K562 (cell line): Measurements from ENCODE around the gene MALSU1. TPM values are rescaled to one million over a fixed set of nuclear protein-coding genes. Genes with fewer than 3 reads are reported as not detected.

ENCODE experiments used
- ATAC-seq: fragments of 200-7000 bp; cut with Tn5 transposase; 3 replicates; pipeline ENCODE4 v1.9.1; 2020; ENCODE audit warnings: moderate library complexity
- BruUV-seq: library from RNA; stranded (reverse); fragments of 400-500 nt; replicated peaks from 2 replicates; lab custom pipeline; 2021; lab: Mats Ljungman, UMichigan
- CTCF ChIA-PET: fragments of 300-600 bp; formaldehyde crosslinking; extraction: SDS; loops from one replicate; lab custom pipeline; 2021; ENCODE audit warnings: low intra/inter-chr PET ratio; lab: Yijun Ruan, JAX
- POLR2A ChIA-PET: fragments of 300-600, 350-650 bp; sonication (Branson Sonifier 250); formaldehyde crosslinking; extraction: SDS; loops from one replicate; lab custom pipeline; 2021; ENCODE audit warnings: antibody characterized with exemption, inconsistent platforms; lab: Yijun Ruan, JAX
- DNase-seq, 4 experiments: peaks; one replicate each; pipeline versions ENCODE4 v3.0.0 to v3.0.0-alpha.2; 2011 to 2018; ENCODE audit warnings: low spot score in 3 of 4, mixed read lengths in 3 of 4; ENCODE audit errors: extremely low read depth in 1 of 4
- FAIRE-seq: peaks from 2 replicates; lab custom pipeline; 2011; peaks lifted over from hg19 to GRCh38; lab: Jason Lieb, UNC
- H2AFZ ChIP-seq: 2 replicates; pipeline ENCODE4 v1.6.0; 2011; ENCODE audit warnings: low read depth, low read length, control low read depth, inconsistent platforms
- H3K27ac ChIP-seq: fragments of 200-600 bp; 3 replicates; pipeline ENCODE4 v1.8.0; 2011; ENCODE audit warnings: low read depth, mild to moderate bottlenecking, control low read depth, inconsistent platforms, low read length, moderate library complexity, mixed read lengths; ENCODE audit errors: extremely low read depth
- H3K27me3 ChIP-seq, 2 experiments: fragments of 300-600 bp in 1 of 2; 2 replicates in 1 of 2; 3 replicates in 1 of 2; pipeline versions ENCODE4 v1.6.0 to v1.8.0; 2011; ENCODE audit warnings: inconsistent platforms in 2 of 2, low read length in 2 of 2, mild to moderate bottlenecking in 1 of 2, mixed read lengths in 1 of 2, moderate library complexity in 1 of 2; ENCODE audit not compliant: control insufficient read depth in 2 of 2, insufficient read depth in 2 of 2
- H3K36me3 ChIP-seq: fragments of 300-600 bp; 3 replicates; pipeline ENCODE4 v1.8.0; 2011; ENCODE audit warnings: mild to moderate bottlenecking, low read length, inconsistent platforms; ENCODE audit not compliant: control insufficient read depth, insufficient read depth
- H3K4me1 ChIP-seq, 2 experiments: fragments of 200-600 bp in 1 of 2; replicated peaks in 1 of 2; 2 replicates in 1 of 2; 3 replicates in 1 of 2; pipeline versions ENCODE4 v1.5.1 to v1.8.0; 2011; ENCODE audit warnings: inconsistent platforms in 2 of 2, low read length in 2 of 2, mild to moderate bottlenecking in 1 of 2, mixed read lengths in 1 of 2, moderate library complexity in 1 of 2; ENCODE audit not compliant: control insufficient read depth in 2 of 2, insufficient read depth in 2 of 2
- H3K4me2 ChIP-seq: 2 replicates; pipeline ENCODE4 v1.6.1; 2011; ENCODE audit warnings: low read length, control low read depth, inconsistent platforms, mixed read lengths; ENCODE audit not compliant: insufficient read depth
- H3K4me3 ChIP-seq: fragments of 200-600 bp; sonication (generic), shearing (Covaris generic); 2 replicates; pipeline ENCODE4 v1.5.1; 2016; ENCODE audit warnings: control low read depth, inconsistent platforms
- H3K79me2 ChIP-seq: fragments of 200-600 bp; 3 replicates; pipeline ENCODE4 v1.8.0; 2011; ENCODE audit warnings: low read length, inconsistent platforms; ENCODE audit not compliant: control insufficient read depth, insufficient read depth
- H3K9ac ChIP-seq, 2 experiments: 2 replicates each; pipeline versions ENCODE4 v1.6.0 to v1.6.1; 2011; ENCODE audit warnings: low read depth in 2 of 2, low read length in 2 of 2, control low read depth in 1 of 2, inconsistent platforms in 1 of 2, mild to moderate bottlenecking in 1 of 2, mixed read lengths in 1 of 2; ENCODE audit not compliant: insufficient read depth in 1 of 2
- H3K9me1 ChIP-seq: one replicate; pipeline ENCODE4 v1.6.0; 2011; ENCODE audit warnings: inconsistent platforms, mild to moderate bottlenecking, low read length, moderate library complexity; ENCODE audit not compliant: control insufficient read depth, insufficient read depth
- H3K9me3 ChIP-seq: replicated peaks from 2 replicates; pipeline ENCODE4 v1.5.1; 2011; ENCODE audit warnings: low read depth, low read length, inconsistent platforms; ENCODE audit not compliant: control insufficient read depth, insufficient read depth
- H4K20me1 ChIP-seq: replicated peaks from 2 replicates; pipeline ENCODE4 v1.6.1; 2011; ENCODE audit warnings: low read length, inconsistent platforms, mixed read lengths; ENCODE audit not compliant: control insufficient read depth, insufficient read depth
- BHLHE40 ChIP-seq: IDR thresholded peaks from 2 replicates; pipeline ENCODE4 v1.6.1; 2011; ENCODE audit warnings: low read length, improper control_type of control experiment
- CHD2 ChIP-seq: IDR thresholded peaks from 2 replicates; pipeline ENCODE4 v1.6.1; 2011; ENCODE audit warnings: low read depth, low read length
- E2F8 ChIP-seq: fragments of 450-650 bp; IDR thresholded peaks from 2 replicates; pipeline ENCODE4 v1.7.1; 2018; ENCODE audit warnings: mild to moderate bottlenecking, low read depth; ENCODE audit not compliant: partially characterized antibody
- FOS ChIP-seq: IDR thresholded peaks from 3 replicates; pipeline ENCODE4 v1.6.1; 2011; ENCODE audit not compliant: insufficient read length; ENCODE audit errors: extremely low read depth
- HLTF ChIP-seq: fragments of 450-650 bp; IDR thresholded peaks from 2 replicates; pipeline ENCODE4 v1.6.1; 2016
- PTRF ChIP-seq: fragments of 450-650 bp; IDR thresholded peaks from 2 replicates; pipeline ENCODE4 v1.6.1; 2016; ENCODE audit warnings: mild to moderate bottlenecking, missing genetic modification characterization, missing compliant biosample characterization
- SIN3A ChIP-seq, 2 experiments: fragments of 150-350 bp in 1 of 2; IDR thresholded peaks; 2 replicates each; pipeline ENCODE4 v1.6.1; 2011 to 2016; ENCODE audit warnings: borderline replicate concordance in 2 of 2, low read depth in 2 of 2, low read length in 2 of 2, mild to moderate bottlenecking in 2 of 2, moderate library complexity in 2 of 2; ENCODE audit not compliant: control insufficient read depth in 1 of 2
- SRSF9 ChIP-seq: fragments of 200-400 bp; formaldehyde crosslinking; IDR thresholded peaks from 2 replicates; pipeline ENCODE4 v1.6.1; 2017; ENCODE audit warnings: low read depth, low read length, borderline replicate concordance
- THRA ChIP-seq: fragments of 450-650 bp; IDR thresholded peaks from 2 replicates; pipeline ENCODE4 v1.6.1; 2017; ENCODE audit warnings: mild to moderate bottlenecking, moderate library complexity
- ZNF239 ChIP-seq: fragments of 250-450 bp; sonication (Bioruptor Pico); IDR thresholded peaks from 2 replicates; pipeline ENCODE4 v1.4.0; 2020; ENCODE audit warnings: mild to moderate bottlenecking
- ZNF696 ChIP-seq: fragments of 250-450 bp; sonication (Bioruptor Pico); conservative IDR thresholded peaks from 2 replicates; pipeline ENCODE4 v1.4.0; 2020; ENCODE audit warnings: mild to moderate bottlenecking, moderate library complexity
- ZSCAN29 ChIP-seq: fragments of 450-650 bp; IDR thresholded peaks from 2 replicates; pipeline ENCODE4 v1.6.1; 2017
- WGBS: fragments of 100-300 bp; shearing (Covaris generic); methylation state at CpG from one replicate; pipeline ENCODE4 v1.1.6; 2016; ENCODE audit warnings: low coverage, mixed read lengths; ENCODE audit not compliant: insufficient coverage; ENCODE audit errors: missing lambda C conversion rate; 5-methylcytosine and 5-hydroxymethylcytosine counted together
- in situ Hi-C: fragments of 300-500 bp; cut with MboI; formaldehyde crosslinking; loops from 4 replicates; pipeline ENCODE4 v1.15.0; 2018; ENCODE audit warnings: inconsistent platforms, mixed read lengths
- intact Hi-C: fragments of 100-400 bp; cut with micrococcal nuclease; formaldehyde crosslinking; loops from 2 replicates; pipeline ENCODE4 v1.14.2; 2022
- polyA plus RNA-seq, 8 experiments: library from polyadenylated mRNA; depleted of rRNA in 4 of 8; stranded (reverse) in 5 of 8; unstranded in 3 of 8; fragments of >200 nt; fragmentation: Nextera tagmentation in 2 of 8; fragmentation: Illumina TruSeq in 1 of 8; extraction: Ambion mirVana in 2 of 8; extraction: Trizol in 1 of 8; gene quantifications; 2 replicates each; pipeline versions ENCODE4 v1.2.1 to v1.2.3, GENCODE V29; 2011 to 2014; ENCODE audit warnings: inconsistent platforms in 1 of 8, missing spikeins in 1 of 8
- total RNA-seq, 7 experiments: library from RNA; depleted of rRNA in 6 of 7; stranded (reverse); fragments of >200 nt in 6 of 7; fragmentation: Illumina TruSeq in 2 of 7; extraction: Trizol in 2 of 7; gene quantifications; 2 replicates each; pipeline versions ENCODE4 v1.2.1 to v1.2.3, GENCODE V29; 2011 to 2021; ENCODE audit warnings: low replicate concordance in 1 of 7

MALSU1 gene
- total and polyA plus RNA-seq, 9 of the 15 experiments (the other 6 are each of a cell fraction or from before 2014, with no cell fraction given): 12.3 to 308 (median 81.2) TPM

GRCh38 chr7:23290993-23291392, 8.1 kb upstream of the MALSU1 start:
- no peaks in the 10 kb centered on the region for H3K36me3 ChIP-seq
- no peaks in the 10 kb centered on the region for H3K9me1 ChIP-seq
- ATAC-seq (no peak), FAIRE-seq (no peak), DNase-seq (no peak)
- ChIA-PET POLR2A (interaction anchor here (0.6 kb wide), 1 partner anchor 290 kb away, joined by 3 read pairs; no protein-coding TSS in a partner anchor), CTCF (no interaction called here)
- no TSS peak for BruUV-seq
- H3K4me3 ChIP-seq: no peak overlapping the region
- no peaks in the 10 kb centered on the region for H3K9me3 ChIP-seq
- H3K4me2 ChIP-seq: no peak overlapping the region
- no peak overlapping the region for H3K9ac ChIP-seq
- no peak overlapping the region for H3K27ac ChIP-seq
- in situ Hi-C loops: no loop called here
- no peaks in the 10 kb centered on the region; a peak in 1 of 5 replicates for H3K4me1 ChIP-seq
- no peaks in the 10 kb centered on the region for H3K27me3 ChIP-seq
- H4K20me1 ChIP-seq: no peaks in the 10 kb centered on the region
- intact Hi-C loops: no loop called here
- no peak for TF ChIP-seq ZSCAN29
- TF ChIP-seq CHD2: no peak
- TF ChIP-seq SRSF9: no peak
- TF ChIP-seq BHLHE40: no peak
- no peak for TF ChIP-seq THRA
- TF ChIP-seq HLTF: no peak
- no peak for TF ChIP-seq PTRF (tag)
- TF ChIP-seq SIN3A (IDR thresholded peaks at IDR 0.05; ENCODE audit: borderline replicate concordance in 2 of 2, control insufficient read depth in 1 of 2, low read depth in 2 of 2, low read length in 2 of 2): no peak
- no peak for TF ChIP-seq ZNF239
- no peak for TF ChIP-seq E2F8
- no peak for TF ChIP-seq ZNF696 (CRISPR knock-in tag)
- TF ChIP-seq FOS: no peak
- H2AFZ ChIP-seq: no peak overlapping the region
- 85% methylated on average over 9 of the region's 9 CpGs for WGBS
- no peaks in the 10 kb centered on the region for H3K79me2 ChIP-seq
